WTC11 (cell line): ENCODE results near the gene PI4KA. TPM values are rescaled to one million over a fixed set of nuclear protein-coding genes. Genes with fewer than 3 reads are reported as not detected.

Experiments
- ATAC-seq: fragments of 200-7000 bp; cut with Tn5 transposase; 2 replicates; pipeline ENCODE4 v1.10.0; 2021; ENCODE audit warnings: mild to moderate bottlenecking, moderate library complexity
- CTCF ChIA-PET: fragments of 300-600 bp; sonication (Branson Sonifier 250); formaldehyde crosslinking; loops from one replicate; lab custom pipeline; 2021; ENCODE audit warnings: antibody characterized with exemption; lab: Charles Lee
- POLR2A ChIA-PET: fragments of 350-600 bp; sonication (Branson Sonifier 250); formaldehyde crosslinking; loops from one replicate; lab custom pipeline; 2021; ENCODE audit warnings: antibody characterized with exemption; lab: Charles Lee
- DNase-seq: peaks from one replicate; pipeline ENCODE4 v3.0.0; 2021; ENCODE audit warnings: low spot score
- H3K27ac Mint-ChIP-seq: 2 replicates; pipeline ENCODE4 v1.8.0; 2021; ENCODE audit warnings: mixed read lengths
- H3K27me3 Mint-ChIP-seq: 2 replicates; pipeline ENCODE4 v1.8.0; 2021; ENCODE audit warnings: low read depth, mild to moderate bottlenecking, moderate library complexity, mixed read lengths
- H3K36me3 Mint-ChIP-seq: 2 replicates; pipeline ENCODE4 v1.8.0; 2021; ENCODE audit warnings: mixed read lengths
- H3K4me1 Mint-ChIP-seq: 2 replicates; pipeline ENCODE4 v1.8.0; 2022; ENCODE audit warnings: mixed read lengths
- H3K4me3 Mint-ChIP-seq: 2 replicates; pipeline ENCODE4 v1.8.0; 2021; ENCODE audit warnings: mild to moderate bottlenecking, moderate library complexity, mixed read lengths
- H3K9me3 Mint-ChIP-seq: 2 replicates; pipeline ENCODE4 v1.8.0; 2021; ENCODE audit warnings: mixed read lengths
- CREB1 ChIP-seq: sonication (generic); formaldehyde crosslinking; IDR thresholded peaks from 2 replicates; pipeline ENCODE4 v1.8.0; 2023; ENCODE audit warnings: mild to moderate bottlenecking, missing genetic modification reagents
- EMX1 ChIP-seq: fragments of 250-450 bp; sonication (Bioruptor Pico); IDR thresholded peaks from 2 replicates; pipeline ENCODE4 v1.8.0; 2021; ENCODE audit warnings: mild to moderate bottlenecking
- FOXJ3 ChIP-seq: sonication (generic); formaldehyde crosslinking; IDR thresholded peaks from 2 replicates; pipeline ENCODE4 v1.9.0; 2021; ENCODE audit warnings: missing genetic modification reagents, mild to moderate bottlenecking, borderline replicate concordance
- RORB ChIP-seq: fragments of 250-450 bp; sonication (Bioruptor Pico); IDR thresholded peaks from 2 replicates; pipeline ENCODE4 v1.9.0; 2021; ENCODE audit warnings: mild to moderate bottlenecking
- SMAD3 ChIP-seq: sonication (generic); formaldehyde crosslinking; IDR thresholded peaks from 2 replicates; pipeline ENCODE4 v1.8.0; 2022; ENCODE audit warnings: missing genetic modification reagents, mild to moderate bottlenecking, borderline replicate concordance
- ZNF138 ChIP-seq: sonication (generic); formaldehyde crosslinking; conservative IDR thresholded peaks from 2 replicates; pipeline ENCODE4 v1.8.1; 2022; ENCODE audit warnings: mild to moderate bottlenecking, moderate library complexity, missing genetic modification reagents
- ZNF219 ChIP-seq: sonication (generic); formaldehyde crosslinking; IDR thresholded peaks from 2 replicates; pipeline ENCODE4 v1.8.0; 2023; ENCODE audit warnings: missing genetic modification reagents, mild to moderate bottlenecking, borderline replicate concordance
- ZNF232 ChIP-seq: sonication (generic); formaldehyde crosslinking; IDR thresholded peaks from 2 replicates; pipeline ENCODE4 v1.8.0; 2022; ENCODE audit warnings: mild to moderate bottlenecking, missing genetic modification reagents
- ZNF263 ChIP-seq: sonication (generic); formaldehyde crosslinking; IDR thresholded peaks from 2 replicates; pipeline ENCODE4 v1.8.1; 2022; ENCODE audit warnings: low read depth, mild to moderate bottlenecking, moderate library complexity, missing genetic modification reagents
- ZNF317 ChIP-seq: sonication (generic); formaldehyde crosslinking; IDR thresholded peaks from 2 replicates; pipeline ENCODE4 v1.8.1; 2023; ENCODE audit warnings: low read depth, mild to moderate bottlenecking, moderate library complexity, missing genetic modification reagents, borderline replicate concordance
- ZNF423 ChIP-seq: fragments of 250-450 bp; sonication (Bioruptor Pico); IDR thresholded peaks from 2 replicates; pipeline ENCODE4 v2.1.2; 2022; ENCODE audit warnings: mild to moderate bottlenecking, moderate library complexity
- total RNA-seq: library from RNA; stranded (reverse); gene quantifications from 3 replicates; pipeline ENCODE4 v1.2.3, GENCODE V29; 2021
- TF ChIP-seq, protein P1 (sequence below): sonication (generic); formaldehyde crosslinking; conservative IDR thresholded peaks from 2 replicates; pipeline ENCODE4 v1.8.1; 2023; ENCODE audit warnings: mild to moderate bottlenecking, low read depth, missing genetic modification reagents, moderate library complexity
- TF ChIP-seq, protein P2 (sequence below): sonication (generic); formaldehyde crosslinking; IDR thresholded peaks from 2 replicates; pipeline ENCODE4 v1.8.1; 2023; ENCODE audit warnings: mild to moderate bottlenecking, missing genetic modification reagents, borderline replicate concordance
- TF ChIP-seq, protein P3 (sequence below): sonication (generic); formaldehyde crosslinking; IDR thresholded peaks from 2 replicates; pipeline ENCODE4 v1.8.1; 2022; ENCODE audit warnings: missing genetic modification reagents, borderline replicate concordance
- TF ChIP-seq, protein P4 (sequence below): sonication (generic); formaldehyde crosslinking; IDR thresholded peaks from 2 replicates; pipeline ENCODE4 v1.8.1; 2022; ENCODE audit warnings: low read depth, mild to moderate bottlenecking, moderate library complexity, missing genetic modification reagents, borderline replicate concordance
- TF ChIP-seq, protein P5 (sequence below): sonication (generic); formaldehyde crosslinking; IDR thresholded peaks from 2 replicates; pipeline ENCODE4 v1.8.0; 2023; ENCODE audit warnings: mild to moderate bottlenecking, missing genetic modification reagents
- TF ChIP-seq, protein P6 (sequence below): fragments of 200-600 bp; IDR thresholded peaks from 2 replicates; pipeline ENCODE4 v1.8.0; 2022; ENCODE audit warnings: antibody characterized with exemption
- TF ChIP-seq, protein P7 (sequence below): sonication (generic); formaldehyde crosslinking; IDR thresholded peaks from 2 replicates; pipeline ENCODE4 v1.8.1; 2022; ENCODE audit warnings: mild to moderate bottlenecking, moderate library complexity, missing genetic modification reagents

PI4KA gene
- total RNA-seq, 1 experiment from 2014 or later: 45.5 TPM

DNA sequence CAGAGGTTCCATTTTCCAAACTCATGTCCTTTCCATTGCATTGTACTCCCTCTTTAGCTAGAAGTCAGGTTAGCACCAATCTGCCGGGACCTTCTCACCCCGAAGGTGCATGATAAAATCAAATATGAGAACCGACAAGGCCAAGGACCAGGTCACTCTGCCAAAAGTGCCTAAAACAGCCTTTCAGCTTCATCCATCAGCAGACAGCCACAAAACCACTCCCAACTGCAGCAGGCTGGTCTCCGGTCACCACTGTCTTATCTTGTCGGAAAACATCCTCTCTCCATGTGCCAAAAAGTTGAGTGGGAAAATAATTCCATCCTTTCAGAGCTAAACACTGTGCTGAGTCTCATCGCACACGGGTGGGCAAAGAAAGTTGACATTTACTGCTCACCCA is 1.4 kb downstream of the PI4KA start:
- CTCF ChIA-PET: interaction anchor here (1.2 to 1.7 kb wide), 2 partner anchors 12 to 60 kb away, joined by 3 to 6 read pairs; partner anchors contain the start of gene CRKL
- H3K9me3 Mint-ChIP-seq: no peaks in the 10 kb centered on the region
- POLR2A ChIA-PET: interaction anchor here (0.6 kb wide), 1 partner anchor 14 kb away, joined by 3 read pairs; no protein-coding TSS in a partner anchor
- DNase-seq: no peak
- H3K4me1 Mint-ChIP-seq: peaks cover 34% of the 10 kb centered on the region
- no peaks in the 10 kb centered on the region; the same call in 1 of the 2 replicates for H3K27me3 Mint-ChIP-seq
- no peak overlapping the region for H3K27ac Mint-ChIP-seq
- ATAC-seq: no peak
- no peaks in the 10 kb centered on the region for H3K36me3 Mint-ChIP-seq
- H3K4me3 Mint-ChIP-seq: peak overlapping the region; percentile 92
- TF ChIP-seq ZNF232 (no peak), ZNF317 (CRISPR knock-in tag) (no peak), RORB (CRISPR knock-in tag) (no peak)

DNA sequence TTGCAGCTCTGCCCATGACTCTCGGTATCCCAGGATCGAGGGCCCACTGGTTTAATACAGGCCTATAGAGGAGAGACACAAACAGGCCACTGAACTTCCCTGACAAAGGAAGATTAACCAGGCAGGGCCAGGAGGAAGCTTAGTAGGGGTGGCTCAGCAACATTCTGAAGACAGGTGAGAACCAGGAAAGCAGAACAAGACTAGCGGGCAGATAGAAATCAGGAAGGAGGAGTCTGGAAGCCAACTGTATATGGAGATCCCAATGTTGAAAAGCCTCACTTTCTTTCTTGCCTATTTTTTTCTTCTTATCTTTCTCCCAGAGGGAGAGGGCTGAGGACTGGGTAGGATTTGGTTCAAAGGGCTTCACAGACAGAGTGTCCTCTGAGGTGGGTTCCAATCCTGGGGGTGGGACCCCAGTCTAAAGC is 5.4 kb downstream of the PI4KA start:
- H3K4me1 Mint-ChIP-seq: peaks cover 27% of the 10 kb centered on the region
- ATAC-seq (peak; percentile 26; the same call in 1 of the 2 replicates), DNase-seq (no peak)
- no peaks in the 10 kb centered on the region for H3K27me3 Mint-ChIP-seq
- ChIA-PET POLR2A (interaction anchor here (0.6 kb wide), 1 partner anchor 64 kb away, joined by 3 read pairs; no protein-coding TSS in a partner anchor), CTCF (interaction anchor here (1.6 kb wide), 1 partner anchor 49 kb away, joined by 5 read pairs; no protein-coding TSS in a partner anchor)
- no peaks in the 10 kb centered on the region for H3K9me3 Mint-ChIP-seq
- H3K4me3 Mint-ChIP-seq: no peak overlapping the region
- H3K36me3 Mint-ChIP-seq: no peaks in the 10 kb centered on the region
- peak overlapping the region; percentile 26 for H3K27ac Mint-ChIP-seq
- TF ChIP-seq CREB1 (CRISPR knock-in tag) (no peak), FOXJ3 (CRISPR knock-in tag) (no peak), SMAD3 (CRISPR knock-in tag) (no peak), ZNF423 (CRISPR knock-in tag) (no peak), ZNF219 (CRISPR knock-in tag) (no peak), EMX1 (no peak), ZNF263 (CRISPR knock-in tag) (no peak), ZNF138 (CRISPR knock-in tag) (no peak)
- TF ChIP-seq, protein P1, sequence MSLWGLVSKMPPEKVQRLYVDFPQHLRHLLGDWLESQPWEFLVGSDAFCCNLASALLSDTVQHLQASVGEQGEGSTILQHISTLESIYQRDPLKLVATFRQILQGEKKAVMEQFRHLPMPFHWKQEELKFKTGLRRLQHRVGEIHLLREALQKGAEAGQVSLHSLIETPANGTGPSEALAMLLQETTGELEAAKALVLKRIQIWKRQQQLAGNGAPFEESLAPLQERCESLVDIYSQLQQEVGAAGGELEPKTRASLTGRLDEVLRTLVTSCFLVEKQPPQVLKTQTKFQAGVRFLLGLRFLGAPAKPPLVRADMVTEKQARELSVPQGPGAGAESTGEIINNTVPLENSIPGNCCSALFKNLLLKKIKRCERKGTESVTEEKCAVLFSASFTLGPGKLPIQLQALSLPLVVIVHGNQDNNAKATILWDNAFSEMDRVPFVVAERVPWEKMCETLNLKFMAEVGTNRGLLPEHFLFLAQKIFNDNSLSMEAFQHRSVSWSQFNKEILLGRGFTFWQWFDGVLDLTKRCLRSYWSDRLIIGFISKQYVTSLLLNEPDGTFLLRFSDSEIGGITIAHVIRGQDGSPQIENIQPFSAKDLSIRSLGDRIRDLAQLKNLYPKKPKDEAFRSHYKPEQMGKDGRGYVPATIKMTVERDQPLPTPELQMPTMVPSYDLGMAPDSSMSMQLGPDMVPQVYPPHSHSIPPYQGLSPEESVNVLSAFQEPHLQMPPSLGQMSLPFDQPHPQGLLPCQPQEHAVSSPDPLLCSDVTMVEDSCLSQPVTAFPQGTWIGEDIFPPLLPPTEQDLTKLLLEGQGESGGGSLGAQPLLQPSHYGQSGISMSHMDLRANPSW (CRISPR knock-in tag): no peak
- TF ChIP-seq, protein P2, sequence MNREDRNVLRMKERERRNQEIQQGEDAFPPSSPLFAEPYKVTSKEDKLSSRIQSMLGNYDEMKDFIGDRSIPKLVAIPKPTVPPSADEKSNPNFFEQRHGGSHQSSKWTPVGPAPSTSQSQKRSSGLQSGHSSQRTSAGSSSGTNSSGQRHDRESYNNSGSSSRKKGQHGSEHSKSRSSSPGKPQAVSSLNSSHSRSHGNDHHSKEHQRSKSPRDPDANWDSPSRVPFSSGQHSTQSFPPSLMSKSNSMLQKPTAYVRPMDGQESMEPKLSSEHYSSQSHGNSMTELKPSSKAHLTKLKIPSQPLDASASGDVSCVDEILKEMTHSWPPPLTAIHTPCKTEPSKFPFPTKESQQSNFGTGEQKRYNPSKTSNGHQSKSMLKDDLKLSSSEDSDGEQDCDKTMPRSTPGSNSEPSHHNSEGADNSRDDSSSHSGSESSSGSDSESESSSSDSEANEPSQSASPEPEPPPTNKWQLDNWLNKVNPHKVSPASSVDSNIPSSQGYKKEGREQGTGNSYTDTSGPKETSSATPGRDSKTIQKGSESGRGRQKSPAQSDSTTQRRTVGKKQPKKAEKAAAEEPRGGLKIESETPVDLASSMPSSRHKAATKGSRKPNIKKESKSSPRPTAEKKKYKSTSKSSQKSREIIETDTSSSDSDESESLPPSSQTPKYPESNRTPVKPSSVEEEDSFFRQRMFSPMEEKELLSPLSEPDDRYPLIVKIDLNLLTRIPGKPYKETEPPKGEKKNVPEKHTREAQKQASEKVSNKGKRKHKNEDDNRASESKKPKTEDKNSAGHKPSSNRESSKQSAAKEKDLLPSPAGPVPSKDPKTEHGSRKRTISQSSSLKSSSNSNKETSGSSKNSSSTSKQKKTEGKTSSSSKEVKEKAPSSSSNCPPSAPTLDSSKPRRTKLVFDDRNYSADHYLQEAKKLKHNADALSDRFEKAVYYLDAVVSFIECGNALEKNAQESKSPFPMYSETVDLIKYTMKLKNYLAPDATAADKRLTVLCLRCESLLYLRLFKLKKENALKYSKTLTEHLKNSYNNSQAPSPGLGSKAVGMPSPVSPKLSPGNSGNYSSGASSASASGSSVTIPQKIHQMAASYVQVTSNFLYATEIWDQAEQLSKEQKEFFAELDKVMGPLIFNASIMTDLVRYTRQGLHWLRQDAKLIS (CRISPR knock-in tag): no peak
- TF ChIP-seq, protein P3, sequence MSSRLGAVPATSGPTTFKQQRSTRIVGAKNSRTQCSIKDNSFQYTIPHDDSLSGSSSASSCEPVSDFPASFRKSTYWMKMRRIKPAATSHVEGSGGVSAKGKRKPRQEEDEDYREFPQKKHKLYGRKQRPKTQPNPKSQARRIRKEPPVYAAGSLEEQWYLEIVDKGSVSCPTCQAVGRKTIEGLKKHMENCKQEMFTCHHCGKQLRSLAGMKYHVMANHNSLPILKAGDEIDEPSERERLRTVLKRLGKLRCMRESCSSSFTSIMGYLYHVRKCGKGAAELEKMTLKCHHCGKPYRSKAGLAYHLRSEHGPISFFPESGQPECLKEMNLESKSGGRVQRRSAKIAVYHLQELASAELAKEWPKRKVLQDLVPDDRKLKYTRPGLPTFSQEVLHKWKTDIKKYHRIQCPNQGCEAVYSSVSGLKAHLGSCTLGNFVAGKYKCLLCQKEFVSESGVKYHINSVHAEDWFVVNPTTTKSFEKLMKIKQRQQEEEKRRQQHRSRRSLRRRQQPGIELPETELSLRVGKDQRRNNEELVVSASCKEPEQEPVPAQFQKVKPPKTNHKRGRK: no peak
- TF ChIP-seq, protein P4, sequence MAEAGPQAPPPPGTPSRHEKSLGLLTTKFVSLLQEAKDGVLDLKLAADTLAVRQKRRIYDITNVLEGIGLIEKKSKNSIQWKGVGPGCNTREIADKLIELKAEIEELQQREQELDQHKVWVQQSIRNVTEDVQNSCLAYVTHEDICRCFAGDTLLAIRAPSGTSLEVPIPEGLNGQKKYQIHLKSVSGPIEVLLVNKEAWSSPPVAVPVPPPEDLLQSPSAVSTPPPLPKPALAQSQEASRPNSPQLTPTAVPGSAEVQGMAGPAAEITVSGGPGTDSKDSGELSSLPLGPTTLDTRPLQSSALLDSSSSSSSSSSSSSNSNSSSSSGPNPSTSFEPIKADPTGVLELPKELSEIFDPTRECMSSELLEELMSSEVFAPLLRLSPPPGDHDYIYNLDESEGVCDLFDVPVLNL (CRISPR knock-in tag): no peak
- TF ChIP-seq, protein P5, sequence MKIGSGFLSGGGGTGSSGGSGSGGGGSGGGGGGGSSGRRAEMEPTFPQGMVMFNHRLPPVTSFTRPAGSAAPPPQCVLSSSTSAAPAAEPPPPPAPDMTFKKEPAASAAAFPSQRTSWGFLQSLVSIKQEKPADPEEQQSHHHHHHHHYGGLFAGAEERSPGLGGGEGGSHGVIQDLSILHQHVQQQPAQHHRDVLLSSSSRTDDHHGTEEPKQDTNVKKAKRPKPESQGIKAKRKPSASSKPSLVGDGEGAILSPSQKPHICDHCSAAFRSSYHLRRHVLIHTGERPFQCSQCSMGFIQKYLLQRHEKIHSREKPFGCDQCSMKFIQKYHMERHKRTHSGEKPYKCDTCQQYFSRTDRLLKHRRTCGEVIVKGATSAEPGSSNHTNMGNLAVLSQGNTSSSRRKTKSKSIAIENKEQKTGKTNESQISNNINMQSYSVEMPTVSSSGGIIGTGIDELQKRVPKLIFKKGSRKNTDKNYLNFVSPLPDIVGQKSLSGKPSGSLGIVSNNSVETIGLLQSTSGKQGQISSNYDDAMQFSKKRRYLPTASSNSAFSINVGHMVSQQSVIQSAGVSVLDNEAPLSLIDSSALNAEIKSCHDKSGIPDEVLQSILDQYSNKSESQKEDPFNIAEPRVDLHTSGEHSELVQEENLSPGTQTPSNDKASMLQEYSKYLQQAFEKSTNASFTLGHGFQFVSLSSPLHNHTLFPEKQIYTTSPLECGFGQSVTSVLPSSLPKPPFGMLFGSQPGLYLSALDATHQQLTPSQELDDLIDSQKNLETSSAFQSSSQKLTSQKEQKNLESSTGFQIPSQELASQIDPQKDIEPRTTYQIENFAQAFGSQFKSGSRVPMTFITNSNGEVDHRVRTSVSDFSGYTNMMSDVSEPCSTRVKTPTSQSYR (CRISPR knock-in tag): no peak
- TF ChIP-seq, protein P6, sequence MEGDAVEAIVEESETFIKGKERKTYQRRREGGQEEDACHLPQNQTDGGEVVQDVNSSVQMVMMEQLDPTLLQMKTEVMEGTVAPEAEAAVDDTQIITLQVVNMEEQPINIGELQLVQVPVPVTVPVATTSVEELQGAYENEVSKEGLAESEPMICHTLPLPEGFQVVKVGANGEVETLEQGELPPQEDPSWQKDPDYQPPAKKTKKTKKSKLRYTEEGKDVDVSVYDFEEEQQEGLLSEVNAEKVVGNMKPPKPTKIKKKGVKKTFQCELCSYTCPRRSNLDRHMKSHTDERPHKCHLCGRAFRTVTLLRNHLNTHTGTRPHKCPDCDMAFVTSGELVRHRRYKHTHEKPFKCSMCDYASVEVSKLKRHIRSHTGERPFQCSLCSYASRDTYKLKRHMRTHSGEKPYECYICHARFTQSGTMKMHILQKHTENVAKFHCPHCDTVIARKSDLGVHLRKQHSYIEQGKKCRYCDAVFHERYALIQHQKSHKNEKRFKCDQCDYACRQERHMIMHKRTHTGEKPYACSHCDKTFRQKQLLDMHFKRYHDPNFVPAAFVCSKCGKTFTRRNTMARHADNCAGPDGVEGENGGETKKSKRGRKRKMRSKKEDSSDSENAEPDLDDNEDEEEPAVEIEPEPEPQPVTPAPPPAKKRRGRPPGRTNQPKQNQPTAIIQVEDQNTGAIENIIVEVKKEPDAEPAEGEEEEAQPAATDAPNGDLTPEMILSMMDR: no peak
- TF ChIP-seq, protein P7, sequence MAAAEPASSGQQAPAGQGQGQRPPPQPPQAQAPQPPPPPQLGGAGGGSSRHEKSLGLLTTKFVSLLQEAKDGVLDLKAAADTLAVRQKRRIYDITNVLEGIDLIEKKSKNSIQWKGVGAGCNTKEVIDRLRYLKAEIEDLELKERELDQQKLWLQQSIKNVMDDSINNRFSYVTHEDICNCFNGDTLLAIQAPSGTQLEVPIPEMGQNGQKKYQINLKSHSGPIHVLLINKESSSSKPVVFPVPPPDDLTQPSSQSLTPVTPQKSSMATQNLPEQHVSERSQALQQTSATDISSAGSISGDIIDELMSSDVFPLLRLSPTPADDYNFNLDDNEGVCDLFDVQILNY (CRISPR knock-in tag): no peak
